Pulmonary artery endothelial cell (primary cell): ENCODE results near the gene CEP112. TPM values are rescaled to one million over a fixed set of nuclear protein-coding genes. Genes with fewer than 3 reads are reported as not detected.
A peak's percentile ranks its signal among the peaks of the same experiment; 100 is the strongest.
"Not testable (repeated sequence)": the region's sequence is repeated elsewhere in the genome, so short reads cannot be mapped to it uniquely, and the experiment has no call there.

Source experiments
- DNase-seq: peaks from one replicate; pipeline ENCODE4 v3.0.0-alpha.2; 2011; ENCODE audit warnings: low read depth, low spot score
- total RNA-seq: library from RNA; depleted of rRNA; stranded (reverse); fragments of >200 nt; gene quantifications from 2 replicates; pipeline ENCODE4 v1.2.3, GENCODE V29; 2014

CEP112 gene
- total RNA-seq, 1 donor from 2014 or later, result 7.2 TPM

DNA sequence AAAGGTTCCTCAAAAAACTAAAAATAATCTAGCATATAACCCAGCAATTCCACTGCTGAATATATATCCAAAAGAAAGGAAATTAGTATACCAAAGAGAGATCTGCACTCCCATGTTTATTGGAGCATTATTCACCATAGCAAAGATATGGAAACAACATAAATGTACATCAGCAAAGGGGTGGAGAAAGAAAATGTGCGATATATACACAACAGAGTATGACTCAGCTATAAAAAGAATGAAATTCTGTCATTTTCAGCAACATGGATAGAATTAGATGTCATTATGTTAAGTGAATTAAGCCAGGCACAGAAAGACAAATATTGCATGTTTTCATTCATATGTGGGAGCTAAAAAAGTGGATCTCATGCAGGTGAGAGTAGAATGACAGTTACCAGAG lies 350.8 kb downstream of the CEP112 start:
- DNase-seq, result no peak

DNA sequence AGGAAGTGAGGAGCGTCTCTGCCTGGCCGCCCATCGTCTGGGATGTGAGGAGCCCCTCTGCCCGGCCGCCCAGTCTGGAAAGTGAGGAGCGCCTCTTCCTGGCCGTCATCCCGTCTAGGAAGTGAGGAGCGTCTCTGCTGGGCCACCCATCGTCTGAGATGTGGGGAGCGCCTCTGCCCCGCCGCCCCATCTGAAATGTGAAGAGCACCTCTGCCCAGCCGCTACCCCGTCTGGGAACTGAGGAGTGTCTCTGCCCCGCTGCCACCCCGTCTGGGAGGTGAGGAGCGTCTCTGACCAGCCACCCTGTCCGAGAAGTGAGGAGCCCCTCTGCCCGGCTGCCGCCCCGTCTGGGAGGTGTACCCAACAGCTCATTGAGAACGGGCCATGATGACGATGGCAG lies 354.7 kb downstream of the CEP112 start:
- DNase-seq, result not testable (repeated sequence)

DNA sequence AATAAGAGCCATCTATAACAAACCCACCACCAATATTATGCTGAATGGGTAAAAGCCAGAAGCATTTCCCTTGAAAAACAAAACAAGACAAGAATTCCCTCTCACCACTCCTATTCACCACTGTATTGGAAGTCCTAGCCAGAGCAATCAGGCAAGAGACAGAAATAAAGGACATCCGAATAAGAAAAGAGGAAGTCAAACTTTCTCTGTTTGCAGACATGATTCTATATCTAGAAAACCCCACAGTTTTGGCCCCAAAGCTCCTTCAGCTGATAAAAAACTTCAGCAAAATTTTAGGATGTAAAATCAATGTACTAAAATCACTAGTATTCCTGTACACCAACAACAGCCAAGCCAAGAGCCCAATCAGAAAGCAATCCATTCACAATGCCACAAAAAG lies 358.7 kb downstream of the CEP112 start:
- DNase-seq, result no peak

DNA sequence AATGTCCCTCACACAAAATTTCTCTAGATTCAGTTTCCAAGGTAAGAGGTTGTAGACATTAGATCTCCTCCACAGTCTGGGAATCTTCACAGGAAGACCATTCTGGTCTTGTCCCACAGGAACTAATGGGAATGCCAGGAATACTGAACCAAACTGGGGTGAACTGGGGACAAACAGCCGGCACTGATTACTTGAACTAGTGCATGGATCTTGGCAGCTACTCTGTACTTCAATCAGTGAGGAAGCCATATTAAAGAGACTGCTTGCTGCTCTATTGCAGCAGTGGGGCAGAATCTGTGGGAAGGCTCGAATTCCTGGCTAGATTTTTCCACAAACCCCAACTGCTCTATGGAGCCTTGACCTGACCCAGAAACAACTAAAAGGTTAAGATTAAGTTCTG lies 361.6 kb downstream of the CEP112 start:
- no peak for DNase-seq

DNA sequence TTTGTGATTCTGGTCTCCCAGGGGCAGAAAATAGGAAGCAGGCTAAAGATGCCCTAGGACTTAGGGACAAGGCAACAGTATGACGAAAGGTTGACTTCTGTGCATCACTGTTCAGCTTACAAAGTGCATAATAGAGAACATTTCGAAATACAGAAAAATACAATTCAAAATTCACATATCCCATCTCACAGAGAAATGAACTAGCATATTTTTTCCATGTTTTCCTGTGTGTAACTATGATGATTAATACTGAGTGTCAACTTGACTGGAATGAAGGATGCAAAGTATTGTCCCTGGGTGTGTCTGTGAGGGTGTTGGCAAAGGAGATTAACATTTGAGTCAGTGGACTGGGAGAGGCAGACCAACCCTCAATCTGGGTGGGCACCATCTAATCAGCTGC lies 365.4 kb downstream of the CEP112 start:
- not testable (repeated sequence) for DNase-seq

DNA sequence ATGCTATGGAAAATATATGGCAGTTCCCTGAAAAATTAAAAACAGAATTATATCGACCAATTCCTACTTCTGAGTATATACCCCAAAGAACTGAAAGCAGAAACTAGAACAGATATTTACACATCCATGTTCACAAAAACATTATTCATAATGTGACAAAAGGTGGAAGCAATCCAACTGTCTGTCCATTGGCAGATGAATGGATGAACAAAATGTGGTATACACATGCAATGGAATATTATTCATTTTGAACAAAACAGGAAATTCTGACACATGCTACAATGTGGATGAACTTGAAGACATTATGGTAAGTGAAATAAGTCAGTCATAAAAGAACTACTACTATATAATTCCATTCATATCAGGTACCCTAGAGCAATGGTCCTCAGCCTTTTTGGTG lies 367.0 kb downstream of the CEP112 start:
- DNase-seq, result peak; percentile 36

DNA sequence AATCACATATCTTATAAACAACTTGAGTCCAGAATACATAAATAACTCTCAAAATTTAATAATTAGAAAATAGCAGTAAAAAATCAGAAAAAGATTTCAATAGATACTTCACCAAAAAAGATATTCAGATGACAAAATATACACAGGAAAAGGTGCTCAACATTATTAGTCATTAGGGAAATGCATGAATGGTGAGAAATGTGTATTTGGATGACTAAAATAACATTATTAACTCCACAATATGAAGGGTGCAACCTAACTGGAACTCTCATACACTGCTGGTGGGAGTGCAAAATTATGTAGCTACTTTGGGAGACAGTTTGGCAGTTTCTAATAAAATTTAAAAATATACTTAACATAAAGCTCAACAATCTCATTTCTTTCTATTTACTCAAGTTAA lies 368.2 kb downstream of the CEP112 start:
- DNase-seq, result no peak

DNA sequence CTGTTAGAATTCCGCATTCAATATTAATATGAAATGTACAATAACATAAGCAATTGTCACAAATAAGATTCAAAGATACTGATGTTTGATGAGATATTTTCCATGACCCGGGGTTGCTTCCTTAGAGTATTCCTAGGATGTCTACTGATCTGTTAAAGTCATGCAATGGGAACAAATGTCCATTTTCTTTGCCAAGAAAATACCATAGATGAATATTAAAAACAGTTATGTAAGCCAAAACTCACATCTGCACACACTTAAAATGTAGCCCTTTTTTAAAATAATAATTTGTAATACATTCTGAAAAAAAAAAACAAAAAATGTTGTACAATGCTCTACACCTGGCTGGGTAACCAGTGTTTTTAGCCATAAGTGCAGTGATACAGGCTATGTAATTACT lies 371.1 kb downstream of the CEP112 start:
- DNase-seq, result no peak

DNA sequence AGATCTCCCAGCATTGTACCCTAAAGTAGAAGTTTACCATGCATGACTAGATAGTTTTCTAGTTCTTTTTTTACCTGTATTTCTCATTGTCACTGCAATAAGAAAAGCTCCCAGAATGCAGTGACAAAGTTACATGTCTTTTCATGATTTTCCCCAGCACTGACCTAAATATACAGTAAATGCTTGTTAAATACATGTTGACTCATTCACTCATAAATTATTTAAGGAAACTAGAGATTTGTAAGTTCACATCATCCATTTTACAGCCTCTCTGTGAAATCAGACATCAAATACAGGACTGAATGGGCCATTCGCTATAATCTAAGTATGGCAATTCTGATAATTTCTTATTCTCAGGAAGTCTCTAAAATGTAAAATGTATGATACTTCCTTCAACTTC lies 371.6 kb downstream of the CEP112 start:
- DNase-seq, result no peak

DNA sequence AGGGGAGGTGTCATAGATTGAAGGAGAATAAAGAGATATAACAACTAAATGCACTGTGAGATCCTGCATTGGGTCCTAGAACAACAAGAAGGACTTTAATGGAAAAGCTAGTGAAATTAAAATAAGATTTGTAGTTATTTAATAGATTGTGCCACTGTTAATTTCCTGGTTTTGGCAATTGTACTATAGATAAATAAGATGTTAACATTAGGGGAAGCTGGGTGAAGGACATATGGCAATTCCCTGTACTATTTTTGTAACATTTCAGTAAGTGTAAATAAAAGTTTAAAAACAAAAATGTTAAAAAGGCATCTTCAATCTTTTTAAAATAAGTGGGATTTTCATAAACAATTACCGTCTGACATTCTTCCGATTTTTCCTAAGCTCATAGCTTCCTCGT lies 372.1 kb downstream of the CEP112 start:
- no peak for DNase-seq

DNA sequence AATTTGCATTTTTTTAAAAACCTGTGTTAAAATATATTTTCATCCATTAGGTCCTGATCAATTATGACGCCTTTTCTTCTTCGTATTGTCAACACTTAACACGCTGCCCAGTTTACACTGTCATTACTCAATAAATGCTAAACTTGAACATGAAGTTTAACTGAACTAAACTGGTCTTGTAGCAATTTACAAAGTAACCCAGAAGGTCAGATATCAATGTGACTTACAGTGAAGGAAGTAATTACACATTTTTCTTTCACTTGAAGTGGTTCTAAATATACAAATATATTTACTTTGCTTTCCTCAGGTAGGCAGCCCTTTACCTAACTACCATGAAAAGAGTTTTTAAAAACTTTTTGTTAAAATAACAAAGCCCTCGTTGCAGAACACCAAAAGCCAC lies 374.0 kb downstream of the CEP112 start:
- DNase-seq, result no peak

DNA sequence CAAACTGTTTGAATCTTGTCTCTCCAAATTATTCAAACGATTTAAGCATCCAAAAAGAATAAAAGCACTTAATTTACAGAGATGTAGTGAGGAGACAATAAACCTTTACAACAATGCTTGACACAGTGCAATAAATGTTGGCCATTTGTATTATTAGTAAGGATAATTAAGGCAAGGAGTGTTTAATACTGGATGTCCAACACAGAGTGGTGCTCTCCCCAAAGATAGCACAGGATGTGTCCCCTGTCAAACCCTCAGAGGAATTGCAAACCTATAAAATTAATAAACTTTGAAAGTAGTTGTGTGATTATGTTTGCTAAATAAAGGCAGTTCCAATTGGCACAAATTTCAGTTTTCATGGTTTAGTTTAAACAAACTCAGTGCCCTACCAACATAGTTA lies 377.5 kb downstream of the CEP112 start:
- DNase-seq, result no peak

DNA sequence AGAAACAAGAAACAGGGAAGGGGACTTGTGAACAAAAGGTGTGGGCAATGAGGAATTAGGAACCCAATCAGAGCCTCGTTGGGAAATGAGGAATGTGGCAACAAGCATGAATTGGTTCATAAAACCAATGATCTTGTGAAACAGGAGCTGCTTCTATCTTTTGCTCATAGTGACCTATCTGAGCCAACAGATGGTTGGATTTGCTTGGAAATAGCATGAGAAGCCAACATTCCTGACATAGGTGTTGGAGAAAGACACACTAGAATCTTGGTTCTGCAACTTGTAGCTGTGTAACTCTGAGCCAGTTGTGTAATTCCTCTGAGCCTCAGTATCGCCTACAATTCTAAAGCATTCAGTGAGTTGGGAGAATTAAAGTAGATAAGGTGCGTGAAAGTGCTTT lies 378.6 kb downstream of the CEP112 start:
- no peak for DNase-seq

DNA sequence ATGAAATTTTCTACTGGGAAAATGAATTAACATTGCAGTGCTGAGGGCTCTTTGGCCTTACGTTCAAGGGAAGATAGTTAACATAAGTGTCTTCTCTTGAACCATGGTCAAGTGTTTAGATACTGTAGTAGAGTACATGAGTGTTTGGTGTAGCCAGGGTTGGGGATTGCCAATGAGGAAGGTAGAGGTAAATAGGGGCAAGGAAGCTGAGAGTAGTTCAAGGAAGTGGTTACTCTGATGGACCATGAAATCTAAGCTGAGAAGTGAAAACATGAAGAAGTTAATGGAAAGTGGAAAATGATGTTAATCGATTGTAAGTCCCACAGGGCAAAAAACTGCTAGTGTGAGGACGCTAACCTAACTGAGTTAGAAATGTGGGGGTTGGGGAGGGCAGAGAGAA lies 380.9 kb downstream of the CEP112 start:
- no peak for DNase-seq

DNA sequence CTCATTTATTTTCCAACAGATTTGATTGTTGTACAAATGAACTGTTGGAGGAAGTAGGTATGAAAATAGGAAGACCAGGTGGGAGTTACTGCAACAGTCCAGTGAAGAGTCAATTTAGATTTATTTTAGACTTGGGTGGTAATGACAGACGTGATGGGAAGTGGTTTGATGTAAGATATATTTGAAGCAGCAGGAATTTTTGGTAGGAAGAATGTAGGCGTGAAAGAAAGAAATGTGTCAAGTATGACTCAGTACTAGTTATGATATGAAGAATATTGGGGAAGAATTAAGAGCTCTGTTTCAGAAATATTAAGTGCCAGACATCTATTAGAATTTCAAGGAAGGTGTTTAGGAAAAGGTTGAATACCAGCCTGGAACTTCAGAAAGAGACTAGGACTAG lies 382.6 kb downstream of the CEP112 start:
- DNase-seq, result no peak

DNA sequence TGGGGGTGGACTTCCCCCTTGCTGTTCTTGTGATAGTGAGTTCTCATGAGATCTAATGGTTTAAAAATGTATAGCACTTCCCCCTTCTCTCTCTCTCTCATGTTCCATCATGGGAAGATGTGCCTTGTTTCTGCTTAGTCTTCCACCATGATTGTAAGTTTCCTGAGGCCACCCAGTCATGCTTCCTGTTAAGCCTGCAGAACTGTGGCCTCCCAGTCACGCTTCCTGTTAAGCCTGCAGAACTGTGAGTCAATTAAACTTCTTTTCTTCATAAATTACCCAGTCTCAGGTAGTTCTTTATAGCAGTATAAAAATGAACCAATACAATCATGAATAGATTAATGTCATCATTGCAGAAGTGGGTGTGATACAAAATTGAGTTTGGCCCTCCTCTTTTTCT lies 383.4 kb downstream of the CEP112 start:
- DNase-seq, result not testable (repeated sequence)

DNA sequence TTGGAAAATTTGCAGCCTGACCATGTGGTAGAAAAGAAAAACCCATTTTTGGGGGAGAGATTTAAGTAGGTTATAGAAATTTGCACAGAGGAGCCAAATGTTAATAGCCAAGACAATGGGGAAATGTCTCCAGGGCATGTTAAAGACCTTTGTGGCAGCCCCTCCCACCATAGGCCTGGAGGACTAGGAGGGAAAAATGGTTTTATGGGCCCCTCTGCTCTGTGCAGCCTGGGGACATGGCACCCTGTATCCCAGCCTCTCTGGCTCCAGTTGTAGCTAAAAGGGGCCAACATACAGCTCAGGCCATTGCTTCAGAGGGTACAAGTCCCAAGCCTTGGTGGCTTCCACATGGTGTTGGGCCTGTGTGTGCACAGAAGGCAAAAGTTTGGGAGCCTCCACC lies 384.6 kb downstream of the CEP112 start:
- no peak for DNase-seq

DNA sequence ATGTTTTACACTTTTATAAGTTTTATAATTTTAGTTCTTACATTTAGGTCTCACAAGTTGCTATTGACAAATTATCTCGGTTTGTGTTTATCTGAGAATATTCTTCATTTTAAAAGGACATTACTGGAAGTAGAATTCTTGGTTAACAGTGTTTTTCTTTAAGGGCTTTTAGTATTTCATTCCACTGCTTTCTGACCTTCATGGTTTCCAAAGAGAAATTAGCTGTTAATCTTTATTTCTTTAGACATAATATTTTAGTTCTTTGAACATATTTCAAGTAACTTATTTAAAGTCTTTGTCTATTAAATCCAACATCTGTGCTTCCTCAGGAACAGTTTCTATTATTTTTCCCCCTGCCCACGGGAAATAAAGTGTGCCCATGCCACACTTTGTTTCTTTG lies 390.4 kb downstream of the CEP112 start:
- no peak for DNase-seq

DNA sequence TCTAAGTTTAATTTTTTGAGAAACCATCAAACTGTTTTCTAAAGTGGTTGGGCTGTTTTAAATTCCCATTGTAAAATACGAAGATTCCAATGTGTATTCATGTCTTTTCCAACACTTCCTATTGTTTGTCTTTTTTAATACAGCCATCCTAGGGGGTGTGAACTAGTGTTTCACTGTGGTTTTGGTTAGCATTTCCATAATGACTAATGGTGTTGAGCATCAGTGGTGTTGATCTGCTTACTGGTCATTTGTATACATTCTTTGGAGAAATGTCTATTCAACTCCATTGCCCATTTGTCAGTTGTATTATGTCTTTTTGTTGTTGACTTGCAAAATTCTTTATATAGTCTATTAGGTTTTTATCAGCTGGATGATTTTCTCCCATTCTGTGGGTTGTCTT lies 391.3 kb downstream of the CEP112 start:
- no peak for DNase-seq

DNA sequence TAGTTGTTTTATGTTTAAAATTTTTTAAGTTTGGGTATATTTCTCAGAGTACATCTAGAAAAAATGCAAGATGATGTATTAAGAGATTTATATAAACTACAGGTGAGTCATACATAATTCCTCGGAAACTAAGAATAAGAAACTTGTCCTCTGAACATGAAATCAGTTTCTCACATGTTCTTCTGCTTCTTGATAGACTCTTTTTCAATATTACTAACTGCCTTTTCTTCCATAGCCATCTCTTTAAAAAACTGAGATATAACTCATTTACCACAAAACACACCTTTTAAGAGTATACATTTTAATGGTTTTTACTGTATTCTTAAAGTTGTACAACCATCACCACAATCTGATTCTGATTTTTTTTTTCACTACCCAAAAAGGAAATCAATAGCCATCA lies 392.1 kb downstream of the CEP112 start:
- DNase-seq, result no peak

DNA sequence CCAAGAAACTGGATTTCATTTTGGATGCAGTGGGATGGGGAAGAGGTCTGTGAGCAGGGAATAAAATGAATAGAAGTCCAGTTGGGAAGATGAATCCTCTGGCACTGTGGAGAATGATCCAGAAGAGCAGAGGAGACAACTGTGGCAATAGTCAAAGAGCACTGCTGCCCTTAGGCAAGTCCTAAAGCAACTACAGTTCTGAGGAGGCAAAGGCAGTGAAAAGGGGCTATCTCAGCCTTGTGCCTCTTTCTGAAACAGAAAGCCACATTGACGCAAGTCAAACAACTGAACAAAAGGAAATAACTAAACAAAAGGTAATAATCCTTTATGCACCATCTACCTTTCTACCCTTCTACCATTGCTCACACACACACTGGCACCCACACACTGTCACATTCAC lies 392.5 kb downstream of the CEP112 start:
- no peak for DNase-seq

DNA sequence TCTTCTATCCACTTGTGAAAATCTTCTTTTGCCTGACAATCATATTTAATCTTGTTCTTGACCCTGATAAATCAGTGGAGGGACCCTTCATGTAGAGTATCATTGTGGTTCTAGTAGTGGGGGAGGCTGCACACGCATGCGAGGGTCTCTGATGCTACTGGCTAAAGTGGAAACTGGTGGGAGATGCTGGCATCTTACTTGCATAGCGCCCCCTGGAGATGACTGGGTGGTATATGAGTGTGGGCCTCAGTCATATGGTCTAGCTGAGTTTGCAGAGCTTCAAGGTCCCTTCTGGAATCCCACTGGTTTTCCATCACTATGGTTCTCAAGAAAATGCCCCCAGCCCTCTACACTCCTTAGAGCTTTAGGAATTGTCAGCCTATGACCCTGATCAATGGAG lies 394.1 kb downstream of the CEP112 start:
- DNase-seq, result no peak

DNA sequence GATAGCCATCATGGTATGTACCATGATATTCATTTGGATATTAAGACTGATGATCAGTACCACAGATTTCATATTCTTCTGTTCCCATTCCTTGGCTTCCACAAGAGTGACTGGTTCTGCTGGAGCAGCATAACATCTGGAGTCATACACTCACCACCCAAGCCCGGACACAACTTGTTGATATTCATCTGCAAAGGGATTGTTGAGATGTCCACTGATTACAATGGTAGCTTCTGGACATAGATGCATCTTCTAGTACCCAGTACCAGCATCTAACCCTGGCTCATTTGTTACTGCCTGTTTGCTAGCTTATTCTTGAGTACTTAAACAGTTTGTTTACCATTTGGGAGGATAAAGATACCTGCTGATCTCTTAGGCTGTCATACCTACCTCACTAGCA lies 394.8 kb downstream of the CEP112 start:
- DNase-seq, result no peak

DNA sequence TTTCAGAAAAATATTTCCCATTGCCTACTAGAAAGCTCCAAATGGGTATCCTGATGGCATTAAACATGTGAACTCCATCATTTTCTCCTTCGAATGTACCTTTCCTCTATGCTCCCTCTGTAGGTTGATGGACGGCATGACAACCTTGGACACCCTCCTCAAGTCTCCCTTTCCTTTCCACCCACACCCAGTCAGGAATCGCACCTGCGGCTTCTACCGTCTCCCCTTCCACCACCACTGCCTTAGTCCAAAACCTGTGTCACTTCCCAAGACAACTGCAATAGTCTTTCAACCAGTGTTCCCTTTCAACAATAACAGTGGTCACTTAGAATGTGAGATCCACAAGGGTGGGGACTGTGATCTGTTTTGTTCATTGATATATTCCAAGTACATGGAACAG lies 397.4 kb downstream of the CEP112 start:
- DNase-seq, result no peak

DNA sequence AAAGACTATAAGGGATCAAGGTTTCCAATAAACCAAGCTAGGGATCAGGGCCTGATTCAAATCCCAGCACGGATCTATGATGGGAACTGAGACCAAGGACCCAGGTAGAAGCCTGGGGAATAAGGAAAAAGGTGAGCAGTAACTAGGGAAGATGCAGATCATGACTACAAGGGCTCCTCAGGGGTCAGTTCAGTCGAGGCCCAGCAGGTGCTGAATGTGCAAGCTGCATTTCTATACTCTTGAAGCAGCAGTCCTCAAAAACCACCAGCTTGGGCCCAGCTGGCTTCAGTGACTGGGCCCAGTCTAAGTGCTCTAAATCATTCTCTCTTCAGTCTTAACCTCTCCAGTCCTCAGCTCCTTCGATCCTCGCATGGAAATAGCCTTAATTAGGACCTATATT lies 401.7 kb downstream of the CEP112 start:
- DNase-seq, result no peak
